M059J (cell line): Measurements from ENCODE around the gene FCHSD1. TPM values are rescaled to one million over a fixed set of nuclear protein-coding genes. Genes with fewer than 3 reads are reported as not detected.
A peak's percentile ranks its signal among the peaks of the same experiment; 100 is the strongest.

Experiments used
- DNase-seq: peaks from one replicate; pipeline ENCODE4 v3.0.0-alpha.2; 2012; ENCODE audit warnings: low read depth
- total RNA-seq: library from RNA; depleted of rRNA; stranded (reverse); fragments of >200 nt; shearing (Covaris generic); gene quantifications from 2 replicates; pipeline ENCODE4 v1.2.3, GENCODE V29; 2014; rRNA removed

The FCHSD1 gene
- total RNA-seq, result 11.0 and 18.5 TPM in 2 replicates

GRCh38 chr5:141650851-141651727 is at the start of gene FCHSD1:
FCHSD1 (minus strand) TSS chr5:141651418; CDS start chr5:141651368, 50 bp downstream.
- peak; percentile 73 for DNase-seq

GRCh38 chr5:141697586-141697985 is 46.4 kb upstream of the FCHSD1 start:
- DNase-seq, result no peak

- DNase-seq, result no peak
Observed at GRCh38 chr5:141696431-141696830, 45.2 kb upstream of the FCHSD1 start.

GRCh38 chr5:141695627-141696215 is 44.5 kb upstream of the FCHSD1 start:
- peak; percentile 74 for DNase-seq

GRCh38 chr5:141694479-141694878 is 43.3 kb upstream of the FCHSD1 start:
- no peak for DNase-seq

- peak; percentile 60 for DNase-seq
Observed at GRCh38 chr5:141692919-141693725, 41.9 kb upstream of the FCHSD1 start.

GRCh38 chr5:141692533-141692888 is 41.3 kb upstream of the FCHSD1 start:
- DNase-seq, result no peak

- peak; percentile 68 for DNase-seq
Observed at GRCh38 chr5:141691867-141692532, 40.8 kb upstream of the FCHSD1 start.

GRCh38 chr5:141691286-141691866 is 40.2 kb upstream of the FCHSD1 start:
- no peak for DNase-seq

GRCh38 chr5:141686648-141687416 is 35.6 kb upstream of the FCHSD1 start:
- DNase-seq, result no peak

- DNase-seq, result no peak
Observed at GRCh38 chr5:141685591-141685990, 34.4 kb upstream of the FCHSD1 start.

GRCh38 chr5:141683596-141684141 is 32.5 kb upstream of the FCHSD1 start:
- DNase-seq, result no peak

GRCh38 chr5:141681695-141682641 is 30.8 kb upstream of the FCHSD1 start, which contains the start of gene ARAP3:
ARAP3 (minus strand) TSS chr5:141682230; CDS start chr5:141680486, 1,744 bp downstream.
- DNase-seq, result peak; percentile 87

GRCh38 chr5:141681295-141681694 is 30.1 kb upstream of the FCHSD1 start:
- DNase-seq, result no peak

GRCh38 chr5:141680751-141681201 is 29.6 kb upstream of the FCHSD1 start:
- peak; percentile 32 for DNase-seq

GRCh38 chr5:141680178-141680577 is 29.0 kb upstream of the FCHSD1 start:
- no peak for DNase-seq

GRCh38 chr5:141677415-141677814 is 26.2 kb upstream of the FCHSD1 start:
- no peak for DNase-seq

GRCh38 chr5:141675672-141676071 is 24.5 kb upstream of the FCHSD1 start:
- DNase-seq, result no peak

GRCh38 chr5:141674747-141675146 is 23.5 kb upstream of the FCHSD1 start:
- no peak for DNase-seq
